Natural killer cell treated with Interleukin-12 subunit alpha and Interleukin-12 subunit beta and Interleukin-15 and Interleukin-18, amount 100 ng/mL, for 72 hours (primary cell): ENCODE results near the gene ENO3. TPM values are rescaled to one million over a fixed set of nuclear protein-coding genes. Genes with fewer than 3 reads are reported as not detected.

Experiments
- ATAC-seq, 2 donors: fragments of 150-1000 bp; cut with Tn5 transposase in 1 of 2; sonication (Bioruptor Pico), chemical (Tn5 transposase) in 1 of 2; 2 replicates each; pipeline ENCODE4 v1.10.0; 2021
- DNase-seq: peaks from one replicate; pipeline ENCODE4 v3.0.0; 2022; ENCODE audit warnings: low spot score
- H3K27ac Mint-ChIP-seq, 2 donors: 1 replicate in 1 of 2; 2 replicates in 1 of 2; pipeline ENCODE4 v1.8.0; 2022; ENCODE audit warnings: mixed read lengths in 2 of 2, mild to moderate bottlenecking in 1 of 2, moderate library complexity in 1 of 2
- H3K27me3 Mint-ChIP-seq, 2 donors: 1 replicate in 1 of 2; 2 replicates in 1 of 2; pipeline ENCODE4 v1.8.0; 2022; ENCODE audit warnings: mixed read lengths in 2 of 2
- H3K36me3 Mint-ChIP-seq: one replicate; pipeline ENCODE4 v1.8.0; 2022; ENCODE audit warnings: mixed read lengths
- H3K4me1 Mint-ChIP-seq, 2 donors: 1 replicate in 1 of 2; 2 replicates in 1 of 2; pipeline ENCODE4 v1.8.0; 2022; ENCODE audit warnings: low read depth in 2 of 2, mixed read lengths in 2 of 2, mild to moderate bottlenecking in 1 of 2
- H3K4me3 Mint-ChIP-seq: one replicate; pipeline ENCODE4 v1.8.0; 2022; ENCODE audit warnings: mixed read lengths
- H3K9me3 Mint-ChIP-seq: 2 replicates; pipeline ENCODE4 v1.8.0; 2022; ENCODE audit warnings: mixed read lengths
- total RNA-seq, 2 donors: library from RNA; stranded (reverse); gene quantifications; one replicate each; pipeline ENCODE4 v1.2.3, GENCODE V29; 2022

Gene ENO3
- total RNA-seq, 2 donors from 2014 or later: 8.7 to 26.1 TPM

DNA sequence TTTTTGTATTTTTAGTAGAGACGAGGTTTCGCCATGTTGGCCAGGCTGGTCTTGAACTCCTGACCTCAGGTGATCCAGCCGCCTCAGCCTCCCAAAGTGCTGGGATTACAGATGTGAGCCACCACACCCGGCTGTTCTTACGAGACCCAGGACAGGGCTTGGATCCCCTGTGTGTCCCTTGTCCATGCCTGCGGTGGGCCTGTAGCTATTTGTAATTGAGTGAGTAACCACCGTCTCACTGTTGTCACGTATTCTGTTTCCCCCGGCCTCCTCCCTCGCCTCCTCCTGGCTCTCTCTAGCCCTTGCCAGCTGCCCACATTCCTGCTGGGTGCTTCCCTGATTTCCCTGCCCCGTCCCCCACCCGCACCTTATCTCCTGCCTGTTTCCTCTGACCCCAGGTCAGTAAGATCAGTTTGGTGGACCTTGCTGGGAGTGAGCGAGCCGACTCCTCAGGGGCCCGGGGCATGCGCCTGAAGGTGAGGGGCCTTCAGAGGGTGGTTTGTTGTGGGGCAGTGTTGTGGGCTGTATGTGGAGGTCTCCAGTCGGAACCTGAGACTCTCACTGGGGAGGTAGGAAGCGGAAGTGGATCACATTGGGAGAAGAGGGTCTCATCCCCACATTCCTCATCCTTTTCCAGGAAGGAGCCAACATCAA lies 52.4 kb downstream of the ENO3 start:
- Mint-ChIP-seq H3K27ac (no peak overlapping the region), H3K36me3 (peaks cover 28% of the 10 kb centered on the region), H3K27me3 (no peaks in the 10 kb centered on the region), H3K4me3 (no peak overlapping the region), H3K4me1 (peaks cover 12 to 17% of the 10 kb centered on the region in 2 donors), H3K9me3 (no peaks in the 10 kb centered on the region)
- no peak for DNase-seq
- ATAC-seq: no peak

Other genes starting within 250 kb of the ENO3 start
- 100 to 1,000 TPM in 1 of 2 donors, 10 to 100 TPM in 1; 76.9 to 161 TPM for gene PELP1, start 247.0 kb upstream of the ENO3 start, total RNA-seq
- 100 to 1,000 TPM; 834 to 935 TPM for gene ARRB2, start 240.5 kb upstream of the ENO3 start, total RNA-seq
- gene MED11, start 219.7 kb upstream of the ENO3 start, total RNA-seq: 10 to 100 TPM; 27.2 to 34.6 TPM
- 1 to 10 TPM; 1.0 to 2.3 TPM for gene ZMYND15, start 211.3 kb upstream of the ENO3 start, total RNA-seq
- 10 to 100 TPM; 22.6 to 46.3 TPM for gene CXCL16, start 211.2 kb upstream of the ENO3 start, total RNA-seq
- gene TM4SF5, start 179.2 kb upstream of the ENO3 start, total RNA-seq: not detected
- gene VMO1, start 164.8 kb upstream of the ENO3 start, total RNA-seq: 10 to 100 TPM in 1 of 2 donors, 1 to 10 TPM in 1; 4.5 to 15.4 TPM
- gene GLTPD2, start 162.2 kb upstream of the ENO3 start, total RNA-seq: under 1 TPM in 1 of 2 donors, not detected in 1; 0.38 TPM
- gene PSMB6, start 155.0 kb upstream of the ENO3 start, total RNA-seq: 100 to 1,000 TPM; 145 to 174 TPM
- 10 to 100 TPM; 38.4 to 46.9 TPM for gene PLD2, start 144.0 kb upstream of the ENO3 start, total RNA-seq
- gene MINK1, start 117.8 kb upstream of the ENO3 start, total RNA-seq: 10 to 100 TPM; 72.4 to 98.2 TPM
- gene C17orf107, start 51.6 kb upstream of the ENO3 start, total RNA-seq: 1 to 10 TPM; 1.3 to 2.3 TPM
- gene CHRNE, start 48.0 kb upstream of the ENO3 start, total RNA-seq: 1 to 10 TPM; 3.9 to 7.6 TPM
- under 1 TPM in 1 of 2 donors, not detected in 1; 0.12 TPM for gene GP1BA, start 18.8 kb upstream of the ENO3 start, total RNA-seq
- 10 to 100 TPM; 85.9 to 91.6 TPM for gene SLC25A11, start 11.1 kb upstream of the ENO3 start, total RNA-seq
- 100 to 1,000 TPM; 144 to 150 TPM for gene RNF167, start 10.9 kb upstream of the ENO3 start, total RNA-seq
- 1,000 to 10,000 TPM; 1,741 to 1,743 TPM for gene PFN1, start 2.6 kb upstream of the ENO3 start, total RNA-seq
- gene SPAG7, start 16.7 kb downstream of the ENO3 start, total RNA-seq: 10 to 100 TPM; 51.4 to 71.9 TPM
- gene CAMTA2, start 36.6 kb downstream of the ENO3 start, total RNA-seq: 10 to 100 TPM; 51.0 to 87.9 TPM
- gene INCA1, start 46.4 kb downstream of the ENO3 start, total RNA-seq: under 1 TPM; 0.31 to 0.56 TPM
- gene KIF1C, start 46.8 kb downstream of the ENO3 start, total RNA-seq: 10 to 100 TPM; 39.4 to 80.3 TPM
- not detected for gene SLC52A1, start 84.3 kb downstream of the ENO3 start, total RNA-seq
- 1 to 10 TPM; 2.0 to 4.9 TPM for gene ZFP3, start 127.3 kb downstream of the ENO3 start, total RNA-seq
- 10 to 100 TPM; 14.0 to 15.1 TPM for gene ZNF232, start 160.8 kb downstream of the ENO3 start, total RNA-seq
- under 1 TPM; 0.06 to 0.21 TPM for gene USP6, start 164.9 kb downstream of the ENO3 start, total RNA-seq
- gene ZNF594, start 240.7 kb downstream of the ENO3 start, total RNA-seq: 10 to 100 TPM in 1 of 2 donors, 1 to 10 TPM in 1; 9.8 to 19.7 TPM